H1 (cell line): ENCODE measurements around the gene VPS13D. TPM values are rescaled to one million over a fixed set of nuclear protein-coding genes. Genes with fewer than 3 reads are reported as not detected.

Experiments
- CTCF ChIA-PET: fragments of 300-600 bp; sonication (Branson Sonifier 250); formaldehyde crosslinking; loops from one replicate; lab custom pipeline; 2021; ENCODE audit not compliant: partially characterized antibody; lab: Charles Lee
- POLR2A ChIA-PET: fragments of 300-600 bp; sonication (Branson Sonifier 250); formaldehyde crosslinking; loops from one replicate; lab custom pipeline; 2021; ENCODE audit warnings: inconsistent platforms; ENCODE audit not compliant: partially characterized antibody; lab: Charles Lee
- DNase-seq, 2 experiments: peaks; one replicate each; pipeline versions ENCODE4 v3.0.0 to v3.0.0-alpha.2; 2010 to 2022; ENCODE audit warnings: low spot score in 2 of 2, low read depth in 1 of 2, mixed read lengths in 1 of 2
- FAIRE-seq: peaks from 2 replicates; lab custom pipeline; 2011; peaks lifted over from hg19 to GRCh38; lab: Jason Lieb, UNC
- H2AFZ ChIP-seq: 2 replicates; pipeline ENCODE4 v1.8.1; 2012; ENCODE audit warnings: low read length, inconsistent platforms
- H2AK5ac ChIP-seq: 2 replicates; pipeline ENCODE4 v1.6.1; 2013; ENCODE audit warnings: low read depth, low read length
- H2BK120ac ChIP-seq: replicated peaks from 2 replicates; pipeline ENCODE3; 2013; ENCODE audit warnings: low read depth, low read length, inconsistent platforms
- H2BK12ac ChIP-seq: 2 replicates; pipeline ENCODE4 v1.6.1; 2013; ENCODE audit warnings: low read depth, low read length
- H2BK15ac ChIP-seq: 2 replicates; pipeline ENCODE4 v1.6.1; 2013; ENCODE audit warnings: low read length
- H2BK20ac ChIP-seq: 2 replicates; pipeline ENCODE4 v1.6.1; 2013; ENCODE audit warnings: low read length
- H2BK5ac ChIP-seq: 2 replicates; pipeline ENCODE4 v1.6.1; 2013; ENCODE audit warnings: low read depth, low read length
- H3K14ac ChIP-seq: 2 replicates; pipeline ENCODE4 v1.6.1; 2013; ENCODE audit warnings: inconsistent platforms; ENCODE audit not compliant: insufficient read length
- H3K18ac ChIP-seq: 2 replicates; pipeline ENCODE4 v1.6.1; 2013; ENCODE audit warnings: low read length; ENCODE audit errors: extremely low read depth
- H3K23ac ChIP-seq: 2 replicates; pipeline ENCODE4 v1.6.1; 2013; ENCODE audit warnings: inconsistent platforms; ENCODE audit not compliant: insufficient read length
- H3K23me2 ChIP-seq: 2 replicates; pipeline ENCODE4 v1.6.1; 2013; ENCODE audit warnings: low read depth, low read length
- H3K27ac ChIP-seq: 2 replicates; pipeline ENCODE4 v1.6.1; 2011; ENCODE audit warnings: low read depth, low read length, inconsistent platforms
- H3K27me3 ChIP-seq, 4 experiments: replicated peaks in 1 of 4; 1 replicate in 1 of 4; 2 replicates in 3 of 4; pipeline versions ENCODE4 v1.6.1 to v1.8.1; 2011 to 2013; ENCODE audit warnings: low read length in 3 of 4, mild to moderate bottlenecking in 3 of 4, inconsistent platforms in 2 of 4, mixed read lengths in 2 of 4, moderate library complexity in 1 of 4; ENCODE audit not compliant: control insufficient read depth in 3 of 4, insufficient read depth in 3 of 4; ENCODE audit errors: extremely low read depth in 1 of 4
- H3K36me3 ChIP-seq, 4 experiments: 2 replicates each; pipeline versions ENCODE4 v1.6.1 to v1.8.1; 2011 to 2013; ENCODE audit warnings: mild to moderate bottlenecking in 4 of 4, low read length in 3 of 4, moderate library complexity in 2 of 4, control low read depth in 1 of 4, inconsistent platforms in 1 of 4; ENCODE audit not compliant: insufficient read depth in 4 of 4, control insufficient read depth in 2 of 4
- H3K4ac ChIP-seq: replicated peaks from 2 replicates; pipeline ENCODE3; 2013; ENCODE audit warnings: low read length, low read depth, mixed read lengths, inconsistent platforms; ENCODE audit not compliant: insufficient read length
- H3K4me1 ChIP-seq, 4 experiments: replicated peaks in 1 of 4; 1 replicate in 1 of 4; 2 replicates in 3 of 4; pipeline versions ENCODE4 v1.6.1 to v1.8.1; 2011 to 2013; ENCODE audit warnings: low read length in 3 of 4, inconsistent platforms in 2 of 4, mixed read lengths in 1 of 4; ENCODE audit not compliant: insufficient read depth in 4 of 4, control insufficient read depth in 3 of 4
- H3K4me2 ChIP-seq, 2 experiments: 2 replicates each; pipeline versions ENCODE4 v1.6.1 to v1.8.1; 2011 to 2013; ENCODE audit warnings: low read depth in 2 of 2, low read length in 2 of 2, control low read depth in 1 of 2, inconsistent platforms in 1 of 2, mild to moderate bottlenecking in 1 of 2; ENCODE audit not compliant: insufficient read depth in 1 of 2
- H3K4me3 ChIP-seq, 4 experiments: fragments of 200-600, 300-600 bp in 1 of 4; sonication (generic), shearing (Covaris generic), sonication (Bioruptor Twin) in 1 of 4; 2 replicates each; pipeline versions ENCODE4 v1.5.1 to v1.8.1; 2011 to 2016; ENCODE audit warnings: low read length in 4 of 4, low read depth in 3 of 4, control low read depth in 2 of 4, inconsistent platforms in 2 of 4, mild to moderate bottlenecking in 2 of 4, mixed read lengths in 1 of 4, moderate library complexity in 1 of 4; ENCODE audit not compliant: insufficient read depth in 2 of 4; ENCODE audit errors: extremely low read depth in 1 of 4
- H3K56ac ChIP-seq: replicated peaks from 2 replicates; pipeline ENCODE3; 2013; ENCODE audit warnings: low read depth, mild to moderate bottlenecking, mixed read lengths, low read length, inconsistent platforms; ENCODE audit not compliant: insufficient read length
- H3K79me1 ChIP-seq: 2 replicates; pipeline ENCODE4 v1.6.1; 2013; ENCODE audit warnings: low read depth, low read length, control low read depth
- H3K79me2 ChIP-seq, 2 experiments: 2 replicates each; pipeline versions ENCODE4 v1.6.1 to v1.8.1; 2012 to 2013; ENCODE audit warnings: low read length in 2 of 2, mild to moderate bottlenecking in 2 of 2, inconsistent platforms in 1 of 2; ENCODE audit not compliant: insufficient read depth in 2 of 2, control insufficient read depth in 1 of 2
- H3K9ac ChIP-seq, 4 experiments: replicated peaks in 1 of 4; 1 replicate in 1 of 4; 2 replicates in 3 of 4; pipeline versions ENCODE4 v1.6.1 to v1.8.1; 2011 to 2013; ENCODE audit warnings: low read depth in 3 of 4, low read length in 3 of 4, control low read depth in 2 of 4, mild to moderate bottlenecking in 2 of 4, moderate library complexity in 2 of 4, inconsistent platforms in 1 of 4; ENCODE audit errors: extremely low read depth in 1 of 4
- H3K9me3 ChIP-seq, 2 experiments: 2 replicates each; pipeline versions ENCODE4 v1.6.1 to v1.8.1; 2012 to 2013; ENCODE audit warnings: mild to moderate bottlenecking in 2 of 2, moderate library complexity in 2 of 2, control low read depth in 1 of 2, inconsistent platforms in 1 of 2, low read depth in 1 of 2, low read length in 1 of 2, mixed read lengths in 1 of 2; ENCODE audit not compliant: insufficient read depth in 2 of 2
- H4K20me1 ChIP-seq, 2 experiments: replicated peaks in 1 of 2; 2 replicates each; pipeline versions ENCODE3 to v1.8.1; 2011 to 2013; ENCODE audit warnings: inconsistent platforms in 2 of 2, low read length in 2 of 2, mild to moderate bottlenecking in 1 of 2; ENCODE audit not compliant: insufficient read depth in 2 of 2, control insufficient read depth in 1 of 2
- H4K5ac ChIP-seq: 2 replicates; pipeline ENCODE4 v1.6.1; 2013; ENCODE audit warnings: low read length, low read depth, mixed read lengths, inconsistent platforms; ENCODE audit not compliant: insufficient read length
- H4K8ac ChIP-seq: 2 replicates; pipeline ENCODE4 v1.8.0; 2013; ENCODE audit warnings: mild to moderate bottlenecking, moderate library complexity, low read length, inconsistent platforms; ENCODE audit not compliant: insufficient read depth; ENCODE audit errors: extremely low read depth
- H4K91ac ChIP-seq: replicated peaks from 2 replicates; pipeline ENCODE3; 2013; ENCODE audit warnings: low read length, mixed read lengths, inconsistent platforms; ENCODE audit not compliant: insufficient read length
- GABPA ChIP-seq: IDR thresholded peaks from 2 replicates; pipeline ENCODE4 v1.6.1; 2011; ENCODE audit warnings: mild to moderate bottlenecking, low read length, moderate library complexity, borderline replicate concordance; ENCODE audit not compliant: insufficient read depth
- RFX5 ChIP-seq: IDR thresholded peaks from 2 replicates; pipeline ENCODE4 v1.6.1; 2011; ENCODE audit warnings: low read depth, low read length, improper control_type of control experiment, borderline replicate concordance
- WGBS, 2 experiments: shearing (Covaris generic) in 1 of 2; methylation state at CpG; one replicate each; pipeline versions ENCODE4 v1.1.6 to v1.1.7; 2013 to 2015; ENCODE audit warnings: low lambda C conversion rate in 2 of 2, mixed read lengths in 2 of 2, inconsistent platforms in 1 of 2, low coverage in 1 of 2, missing lambda C conversion rate in 1 of 2; ENCODE audit not compliant: insufficient replicate concordance in 2 of 2, insufficient coverage in 1 of 2, insufficient read length in 1 of 2; ENCODE audit errors: extremely low coverage in 1 of 2, missing lambda C conversion rate in 1 of 2; 5-methylcytosine and 5-hydroxymethylcytosine counted together
- polyA plus RNA-seq, 7 experiments: library from polyadenylated mRNA; depleted of rRNA in 3 of 7; stranded (reverse) in 5 of 7; unstranded in 2 of 7; fragments of >200 nt in 5 of 7; fragments of 200-250 nt in 2 of 7; gene quantifications; 1 replicate in 5 of 7; 2 replicates in 1 of 7; 4 replicates in 1 of 7; pipeline versions ENCODE4 v1.2.1 to v1.2.3, GENCODE V29; 2011 to 2013; ENCODE audit warnings: missing spikeins in 2 of 7, mixed read lengths in 2 of 7
- total RNA-seq: library from RNA; stranded (reverse); fragmentation: NEBNext Ultra II Directional; extraction: Animal tissue kit (Norgen Biotek cat#: 25700); gene quantifications from 2 replicates; pipeline ENCODE4 v1.2.1, GENCODE V29; 2021

VPS13D gene
- total and polyA plus RNA-seq, 2 of the 8 experiments (the other 6 are each of a cell fraction or from before 2014, with no cell fraction given): 10.9 to 31.2 TPM

DNA sequence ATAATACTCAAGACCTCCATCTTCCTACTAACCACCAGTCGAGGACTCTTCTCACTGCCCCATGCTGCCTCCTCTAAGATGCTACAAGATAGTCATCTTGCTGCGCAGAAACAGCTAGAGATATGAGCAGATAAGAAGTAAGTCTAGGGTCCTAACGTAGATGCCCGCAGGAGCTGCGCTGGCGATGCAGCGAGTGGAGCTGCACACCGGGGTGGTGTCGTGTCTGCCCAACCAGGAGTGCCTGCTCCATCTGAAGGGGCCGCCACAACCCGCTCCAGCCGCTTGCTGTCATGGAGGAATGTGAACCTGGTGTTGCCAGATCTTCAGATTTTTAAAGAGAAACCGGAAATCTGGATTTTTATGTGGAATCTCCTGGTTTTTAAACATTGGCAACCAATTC, 175.1 kb downstream of the VPS13D start:
- Histone ChIP-seq H2BK120ac (no peak overlapping the region), H3K4me3 (no peak overlapping the region), H3K79me1 (no peaks in the 10 kb centered on the region), H2BK5ac (no peak overlapping the region), H3K27me3 (no peaks in the 10 kb centered on the region), H3K18ac (no peak overlapping the region), H2BK15ac (no peak overlapping the region), H3K4me2 (no peak overlapping the region), H3K27ac (no peak overlapping the region), H2AK5ac (no peak overlapping the region), H2BK12ac (no peak overlapping the region), H3K56ac (no peak overlapping the region), H3K14ac (no peak overlapping the region), H3K4me1 (no peaks in the 10 kb centered on the region), H3K4ac (no peak overlapping the region), H3K79me2 (no peaks in the 10 kb centered on the region), H4K20me1 (no peaks in the 10 kb centered on the region), H4K8ac (no peak overlapping the region), H4K5ac (no peak overlapping the region), H2BK20ac (no peak overlapping the region), H3K9me3 (peaks cover 3% of the 10 kb centered on the region in 2 experiments; a peak in 2 of 4 replicates), H4K91ac (no peak overlapping the region), H3K36me3 (peaks cover 2 to 22% (median 9%) of the 10 kb centered on the region in 4 experiments; a peak in 5 of 8 replicates), H2AFZ (no peak overlapping the region), H3K23ac (no peak overlapping the region), H3K23me2 (no peaks in the 10 kb centered on the region), H3K9ac (no peak overlapping the region)
- FAIRE-seq: no peak
- POLR2A ChIA-PET: no interaction called here
- 87% methylated on average over 13 of the region's 13 CpGs; no CpG with 5 or more reads in 1 of the 2 experiments for WGBS, 2 experiments
- DNase-seq: no peak
- CTCF ChIA-PET: interaction anchor here (1.3 to 2.7 kb wide), 5 partner anchors 11 to 266 kb away, joined by 3 to 15 read pairs (median 4); no protein-coding TSS in a partner anchor
- no peak for TF ChIP-seq GABPA
- no peak for TF ChIP-seq RFX5
